D721Med (cell line): ENCODE data around the gene SLC24A4.

ENCODE experiments used
- DNase-seq: peaks from one replicate; pipeline ENCODE4 v3.0.0; 2011; ENCODE audit warnings: low spot score; ENCODE audit not compliant: insufficient read length
- FAIRE-seq: peaks from 2 replicates; lab custom pipeline; 2011; peaks lifted over from hg19 to GRCh38; lab: Jason Lieb, UNC
- TF ChIP-seq, protein P1 (sequence below): IDR thresholded peaks from 2 replicates; pipeline ENCODE4 v1.5.1; 2012; ENCODE audit warnings: mild to moderate bottlenecking, control low read depth; ENCODE audit not compliant: insufficient read depth; ENCODE audit errors: missing control alignments

SLC24A4 gene

DNA sequence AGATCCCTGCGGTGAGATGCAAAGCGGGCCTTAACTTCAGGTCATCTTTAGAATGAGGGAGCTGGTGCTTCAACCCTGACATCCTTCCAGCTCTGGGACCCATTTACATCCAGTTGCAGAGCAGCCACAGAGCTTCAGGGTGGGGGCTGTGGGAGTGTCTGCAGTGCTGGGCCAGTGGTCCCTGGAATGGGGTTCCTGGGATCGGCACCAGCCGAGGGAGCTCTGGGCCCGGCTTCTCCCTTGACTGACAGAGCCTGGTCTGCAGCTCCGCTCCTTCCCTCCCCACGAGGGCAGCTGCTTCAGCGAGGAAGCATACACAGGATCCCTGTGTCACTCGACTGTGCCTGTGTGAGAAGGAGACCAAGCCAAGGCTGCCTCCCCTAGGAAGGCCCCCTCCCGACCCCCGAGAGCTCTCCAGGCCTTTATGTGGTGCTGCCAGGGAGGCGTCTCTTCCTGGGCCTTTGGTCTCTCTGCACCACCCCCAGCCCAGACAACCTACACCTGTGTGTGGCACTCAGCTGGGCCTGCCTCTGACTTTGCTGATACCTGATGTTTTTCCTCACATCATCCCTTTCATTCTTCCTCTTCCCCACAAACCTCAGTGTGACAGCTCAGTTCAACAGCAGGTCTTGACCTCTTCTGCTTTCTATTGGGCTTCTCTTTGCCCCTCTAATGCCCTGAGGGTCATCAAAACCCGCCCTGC lies 142.5 kb downstream of the SLC24A4 start:
- DNase-seq: no peak
- FAIRE-seq: no peak
- TF ChIP-seq, protein P1, sequence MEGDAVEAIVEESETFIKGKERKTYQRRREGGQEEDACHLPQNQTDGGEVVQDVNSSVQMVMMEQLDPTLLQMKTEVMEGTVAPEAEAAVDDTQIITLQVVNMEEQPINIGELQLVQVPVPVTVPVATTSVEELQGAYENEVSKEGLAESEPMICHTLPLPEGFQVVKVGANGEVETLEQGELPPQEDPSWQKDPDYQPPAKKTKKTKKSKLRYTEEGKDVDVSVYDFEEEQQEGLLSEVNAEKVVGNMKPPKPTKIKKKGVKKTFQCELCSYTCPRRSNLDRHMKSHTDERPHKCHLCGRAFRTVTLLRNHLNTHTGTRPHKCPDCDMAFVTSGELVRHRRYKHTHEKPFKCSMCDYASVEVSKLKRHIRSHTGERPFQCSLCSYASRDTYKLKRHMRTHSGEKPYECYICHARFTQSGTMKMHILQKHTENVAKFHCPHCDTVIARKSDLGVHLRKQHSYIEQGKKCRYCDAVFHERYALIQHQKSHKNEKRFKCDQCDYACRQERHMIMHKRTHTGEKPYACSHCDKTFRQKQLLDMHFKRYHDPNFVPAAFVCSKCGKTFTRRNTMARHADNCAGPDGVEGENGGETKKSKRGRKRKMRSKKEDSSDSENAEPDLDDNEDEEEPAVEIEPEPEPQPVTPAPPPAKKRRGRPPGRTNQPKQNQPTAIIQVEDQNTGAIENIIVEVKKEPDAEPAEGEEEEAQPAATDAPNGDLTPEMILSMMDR: no peak

DNA sequence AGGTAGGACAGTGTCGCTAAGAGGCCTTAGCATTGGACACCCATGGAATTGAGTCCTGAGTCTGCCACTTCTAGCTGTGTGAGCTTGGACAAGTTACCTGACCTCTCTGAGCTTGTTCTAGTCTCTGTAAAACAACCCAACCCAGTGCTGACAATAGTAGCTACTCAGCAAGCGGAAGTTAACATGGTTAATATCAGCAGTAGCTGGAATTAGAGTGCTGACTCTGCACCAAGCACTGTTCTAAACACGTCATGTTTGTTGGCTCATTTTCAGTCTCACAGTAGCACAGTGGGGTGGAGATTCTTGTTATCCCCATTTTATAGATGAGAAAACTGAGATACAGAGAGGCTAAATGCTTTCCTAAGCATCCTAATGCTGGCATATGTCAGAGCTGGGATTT lies 143.1 kb downstream of the SLC24A4 start:
- DNase-seq: no peak
- no peak for FAIRE-seq
- TF ChIP-seq, protein P1: no peak

DNA sequence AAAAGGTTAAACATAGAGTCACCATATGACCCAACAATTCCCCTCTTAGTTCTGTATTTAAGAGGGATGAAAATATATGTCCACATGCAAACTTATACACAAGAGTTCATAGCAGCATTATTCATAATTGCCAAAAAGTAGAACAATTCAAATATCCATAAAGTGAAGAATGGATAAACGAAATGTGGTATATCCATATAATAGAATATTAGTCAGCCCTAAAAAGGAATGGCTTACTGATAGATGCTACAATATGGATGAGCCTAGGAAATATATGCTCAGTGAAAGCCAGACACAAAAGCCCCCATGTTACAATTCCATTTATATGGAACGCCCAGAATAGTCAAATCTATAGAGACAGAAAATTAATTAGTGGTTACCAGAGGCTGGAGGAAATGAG lies 146.6 kb downstream of the SLC24A4 start:
- TF ChIP-seq, protein P1: no peak
- DNase-seq: no peak
- no peak for FAIRE-seq

DNA sequence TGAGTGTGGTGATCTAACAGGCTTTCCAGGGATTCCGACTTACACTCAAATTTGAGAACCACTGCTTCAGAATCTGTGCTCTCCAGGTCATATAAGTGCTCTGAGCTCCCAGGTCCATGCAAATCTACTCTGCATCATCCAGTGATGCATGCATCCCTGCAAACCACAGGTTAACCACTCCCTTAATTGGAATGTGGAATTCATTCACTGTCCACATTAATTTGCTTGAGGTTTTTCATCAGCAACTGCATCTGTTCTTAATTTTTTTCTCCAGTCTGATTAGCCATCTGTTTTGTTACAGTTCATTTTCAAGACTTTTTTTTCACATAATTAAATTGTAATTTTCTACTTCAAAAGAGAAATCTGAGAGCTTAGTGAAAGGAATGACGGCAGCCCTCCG lies 147.2 kb downstream of the SLC24A4 start:
- DNase-seq (no peak), FAIRE-seq (no peak)
- TF ChIP-seq, protein P1: no peak

DNA sequence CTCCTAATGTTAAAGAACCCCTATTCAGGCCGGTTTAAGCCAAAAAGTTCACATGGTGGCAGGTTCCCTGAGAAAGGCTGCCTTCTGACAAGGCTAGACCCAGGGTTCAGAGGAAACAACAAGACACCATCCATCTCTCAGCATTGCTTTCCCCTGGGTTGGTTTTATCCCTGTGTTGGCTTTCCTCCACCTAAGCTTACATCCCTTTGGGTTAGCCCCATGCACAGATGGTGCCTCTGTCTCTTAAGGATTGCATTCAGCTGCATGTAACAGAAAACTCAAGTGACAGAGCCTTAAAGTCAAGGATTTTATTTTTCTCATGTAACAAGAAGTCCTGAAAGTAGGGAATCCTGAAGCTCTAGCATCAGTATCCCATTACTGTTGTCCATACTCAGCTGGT lies 147.8 kb downstream of the SLC24A4 start:
- DNase-seq (no peak), FAIRE-seq (no peak)
- TF ChIP-seq, protein P1: no peak

DNA sequence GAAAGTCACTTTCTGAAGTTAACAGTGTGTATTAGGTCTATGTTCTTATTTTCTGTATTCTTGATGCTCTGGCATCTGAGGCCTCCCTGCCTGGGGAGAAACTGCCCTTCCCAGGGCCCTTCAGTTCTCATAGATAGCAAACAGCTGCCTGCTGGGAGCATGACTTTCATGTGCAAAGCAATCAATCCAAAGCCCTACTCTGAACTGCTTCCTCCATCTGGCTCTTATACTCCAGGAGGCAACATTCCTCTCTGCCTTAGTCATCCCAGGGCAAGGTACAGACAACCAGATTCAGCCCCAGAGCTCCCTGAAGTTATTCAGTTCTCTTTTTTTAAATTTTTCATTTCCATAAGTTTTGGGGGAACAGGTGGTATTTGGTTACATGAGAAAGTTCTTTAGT lies 149.0 kb downstream of the SLC24A4 start:
- FAIRE-seq: no peak
- TF ChIP-seq, protein P1: no peak
- DNase-seq: no peak

DNA sequence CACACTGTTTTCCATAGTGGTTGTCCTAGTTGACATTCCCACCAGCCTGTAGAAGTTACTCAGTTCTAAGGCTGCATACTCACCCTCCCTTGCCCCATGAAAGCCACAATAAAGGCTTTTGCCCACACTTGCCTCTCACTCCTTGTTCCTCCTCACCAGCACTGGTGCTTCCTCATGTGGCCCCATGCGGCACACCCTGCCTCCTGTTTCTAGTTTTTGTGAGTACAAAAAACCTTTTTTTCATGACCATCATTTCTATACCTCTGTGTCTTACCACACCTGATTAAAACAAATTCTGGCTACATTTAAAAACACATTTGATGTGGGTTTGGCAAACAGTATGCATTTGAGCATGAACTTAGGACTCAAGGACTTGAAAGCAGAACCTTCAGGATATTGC lies 149.9 kb downstream of the SLC24A4 start:
- DNase-seq (no peak), FAIRE-seq (no peak)
- TF ChIP-seq, protein P1: no peak
